HUES6 (cell line): Measurements from ENCODE around the gene CDC42BPA.

Experiments used
- H3K27ac ChIP-seq: 2 replicates; pipeline ENCODE4 v1.7.0; 2013; ENCODE audit warnings: low read depth, mild to moderate bottlenecking, low read length, inconsistent platforms
- H3K27me3 ChIP-seq: 2 replicates; pipeline ENCODE4 v1.6.1; 2013; ENCODE audit warnings: low read length; ENCODE audit not compliant: control insufficient read depth, insufficient read depth
- H3K36me3 ChIP-seq: 2 replicates; pipeline ENCODE4 v1.6.1; 2013; ENCODE audit warnings: low read length; ENCODE audit not compliant: control insufficient read depth, insufficient read depth
- H3K4me1 ChIP-seq: 2 replicates; pipeline ENCODE4 v1.6.1; 2013; ENCODE audit warnings: low read length; ENCODE audit not compliant: control insufficient read depth, insufficient read depth
- H3K4me3 ChIP-seq: 2 replicates; pipeline ENCODE4 v1.5.1; 2013; ENCODE audit warnings: low read depth, low read length
- H3K9ac ChIP-seq: one replicate; pipeline ENCODE4 v1.6.1; 2013; ENCODE audit warnings: mild to moderate bottlenecking, low read length
- H3K9me3 ChIP-seq: 2 replicates; pipeline ENCODE4 v1.6.1; 2013; ENCODE audit warnings: low read depth, low read length; ENCODE audit not compliant: control insufficient read depth, insufficient read depth

Gene CDC42BPA

GRCh38 chr1:227092069-227092468 is 226.2 kb downstream of the CDC42BPA start:
- H3K4me3 ChIP-seq, result no peak overlapping the region
- no peaks in the 10 kb centered on the region for H3K4me1 ChIP-seq
- no peaks in the 10 kb centered on the region for H3K9me3 ChIP-seq
- no peaks in the 10 kb centered on the region for H3K27me3 ChIP-seq
- peaks cover 11% of the 10 kb centered on the region for H3K36me3 ChIP-seq
- H3K27ac ChIP-seq, result no peak overlapping the region
- H3K9ac ChIP-seq, result no peak overlapping the region

- Histone ChIP-seq H3K36me3 (peaks cover 14% of the 10 kb centered on the region), H3K27me3 (no peaks in the 10 kb centered on the region), H3K9me3 (0 out of 2 replicates have a peak, but pooled peaks cover 2% of the 10 kb centered on the region)
These were observed 231.7 kb downstream of the CDC42BPA start for GRCh38 chr1:227086636-227087035.

GRCh38 chr1:227082999-227083746 is 235.1 kb downstream of the CDC42BPA start:
- H3K9ac ChIP-seq, result no peak overlapping the region
- H3K27me3 ChIP-seq, result no peaks in the 10 kb centered on the region
- 0 out of 2 replicates have a peak, but pooled peaks cover 2% of the 10 kb centered on the region for H3K9me3 ChIP-seq
- H3K36me3 ChIP-seq, result peaks cover 5% of the 10 kb centered on the region; the same call in 1 of the 2 replicates
- H3K4me1 ChIP-seq, result no peaks in the 10 kb centered on the region
- no peak overlapping the region for H3K27ac ChIP-seq
- H3K4me3 ChIP-seq, result no peak overlapping the region

More at GRCh38 chr1:227086636-227087035, 231.7 kb downstream of the CDC42BPA start:
- H3K4me1 ChIP-seq, result no peaks in the 10 kb centered on the region
- no peak overlapping the region for H3K4me3 ChIP-seq
- no peak overlapping the region for H3K9ac ChIP-seq
- H3K27ac ChIP-seq, result no peak overlapping the region

GRCh38 chr1:227077783-227078182 is 240.5 kb downstream of the CDC42BPA start:
- Histone ChIP-seq H3K27me3 (no peaks in the 10 kb centered on the region), H3K9me3 (no peaks in the 10 kb centered on the region), H3K4me1 (0 out of 2 replicates have a peak, but pooled peaks cover 1% of the 10 kb centered on the region), H3K36me3 (peaks cover 4% of the 10 kb centered on the region; the same call in 1 of the 2 replicates), H3K9ac (no peak overlapping the region), H3K4me3 (no peak overlapping the region), H3K27ac (no peak overlapping the region)

GRCh38 chr1:227073786-227074185 is 244.5 kb downstream of the CDC42BPA start:
- H3K4me1 ChIP-seq, result peaks cover 10% of the 10 kb centered on the region; the same call in 1 of the 2 replicates
- no peaks in the 10 kb centered on the region for H3K9me3 ChIP-seq
- no peak overlapping the region for H3K4me3 ChIP-seq
- H3K36me3 ChIP-seq, result peaks cover 13% of the 10 kb centered on the region
- H3K27me3 ChIP-seq, result no peaks in the 10 kb centered on the region
- no peak overlapping the region for H3K27ac ChIP-seq
- no peak overlapping the region for H3K9ac ChIP-seq

- H3K4me1 ChIP-seq, result peaks cover 10% of the 10 kb centered on the region; the same call in 1 of the 2 replicates
These were observed 245.3 kb downstream of the CDC42BPA start for GRCh38 chr1:227072991-227073390.

GRCh38 chr1:227071895-227072587 is 246.3 kb downstream of the CDC42BPA start:
- H3K36me3 ChIP-seq, result peaks cover 10% of the 10 kb centered on the region
- no peak overlapping the region for H3K4me3 ChIP-seq
- no peaks in the 10 kb centered on the region for H3K27me3 ChIP-seq
- H3K9ac ChIP-seq, result no peak overlapping the region
- no peaks in the 10 kb centered on the region for H3K9me3 ChIP-seq
- H3K4me1 ChIP-seq, result peaks cover 10% of the 10 kb centered on the region; the same call in 1 of the 2 replicates
- H3K27ac ChIP-seq, result no peak overlapping the region

More at GRCh38 chr1:227072991-227073390, 245.3 kb downstream of the CDC42BPA start:
- H3K4me3 ChIP-seq, result no peak overlapping the region
- no peak overlapping the region for H3K27ac ChIP-seq
- H3K9ac ChIP-seq, result no peak overlapping the region
- peaks cover 10% of the 10 kb centered on the region for H3K36me3 ChIP-seq
- H3K9me3 ChIP-seq, result no peaks in the 10 kb centered on the region
- no peaks in the 10 kb centered on the region for H3K27me3 ChIP-seq

GRCh38 chr1:227070638-227071285 is 247.5 kb downstream of the CDC42BPA start:
- peaks cover 10% of the 10 kb centered on the region; the same call in 1 of the 2 replicates for H3K4me1 ChIP-seq
- no peaks in the 10 kb centered on the region for H3K9me3 ChIP-seq
- H3K36me3 ChIP-seq, result peaks cover 10% of the 10 kb centered on the region
- H3K9ac ChIP-seq, result no peak overlapping the region
- H3K27me3 ChIP-seq, result no peaks in the 10 kb centered on the region
- no peak overlapping the region for H3K4me3 ChIP-seq
- no peak overlapping the region for H3K27ac ChIP-seq

- Histone ChIP-seq H3K4me1 (peaks cover 10% of the 10 kb centered on the region; the same call in 1 of the 2 replicates), H3K27me3 (no peaks in the 10 kb centered on the region), H3K9me3 (no peaks in the 10 kb centered on the region), H3K27ac (no peak overlapping the region; the same call in 1 of the 2 replicates), H3K4me3 (no peak overlapping the region), H3K9ac (no peak overlapping the region), H3K36me3 (peaks cover 10% of the 10 kb centered on the region)
These were observed 248.8 kb downstream of the CDC42BPA start for GRCh38 chr1:227069490-227069889.

GRCh38 chr1:227068883-227069282 is 249.4 kb downstream of the CDC42BPA start:
- H3K36me3 ChIP-seq, result peaks cover 10% of the 10 kb centered on the region
- no peaks in the 10 kb centered on the region for H3K9me3 ChIP-seq
- no peak overlapping the region for H3K9ac ChIP-seq
- peaks cover 10% of the 10 kb centered on the region; the same call in 1 of the 2 replicates for H3K4me1 ChIP-seq
- H3K27ac ChIP-seq, result no peak overlapping the region
- no peak overlapping the region for H3K4me3 ChIP-seq
- no peaks in the 10 kb centered on the region for H3K27me3 ChIP-seq
